Activated naive CD4-positive, alpha-beta T cell treated with anti-CD3 and anti-CD28 coated beads, Interleukin-2, amount 50 U/mL, for 24 hours (primary cell): ENCODE results near the gene ZMIZ1.
A peak's percentile ranks its signal among the peaks of the same experiment; 100 is the strongest.

ENCODE experiments used
- H3K27ac Mint-ChIP-seq: one replicate; pipeline ENCODE4 v1.8.0; 2021; ENCODE audit warnings: mild to moderate bottlenecking, mixed read lengths
- H3K27me3 Mint-ChIP-seq: one replicate; pipeline ENCODE4 v1.8.0; 2021; ENCODE audit warnings: mixed read lengths
- H3K36me3 Mint-ChIP-seq: one replicate; pipeline ENCODE4 v1.8.0; 2021; ENCODE audit warnings: mixed read lengths
- H3K4me1 Mint-ChIP-seq: one replicate; pipeline ENCODE4 v1.8.0; 2021; ENCODE audit warnings: mixed read lengths
- H3K4me3 Mint-ChIP-seq: one replicate; pipeline ENCODE4 v1.8.0; 2021; ENCODE audit warnings: mild to moderate bottlenecking, mixed read lengths
- H3K9me3 Mint-ChIP-seq: one replicate; pipeline ENCODE4 v1.8.0; 2021; ENCODE audit warnings: mixed read lengths

The ZMIZ1 gene

GRCh38 chr10:79055100-79055782 is 13.5 kb upstream of the ZMIZ1 start:
- Mint-ChIP-seq H3K4me1 (peaks cover 29% of the 10 kb centered on the region), H3K27me3 (no peaks in the 10 kb centered on the region), H3K36me3 (no peaks in the 10 kb centered on the region), H3K27ac (no peak overlapping the region), H3K9me3 (no peaks in the 10 kb centered on the region), H3K4me3 (no peak overlapping the region)

- Mint-ChIP-seq H3K4me3 (no peak overlapping the region), H3K27me3 (no peaks in the 10 kb centered on the region), H3K4me1 (peaks cover 22% of the 10 kb centered on the region), H3K9me3 (no peaks in the 10 kb centered on the region), H3K27ac (no peak overlapping the region), H3K36me3 (no peaks in the 10 kb centered on the region)
These were observed 12.9 kb upstream of the ZMIZ1 start for GRCh38 chr10:79055892-79056291.

- H3K9me3 Mint-ChIP-seq: no peaks in the 10 kb centered on the region
These were observed 12.4 kb upstream of the ZMIZ1 start for GRCh38 chr10:79056361-79056735.

GRCh38 chr10:79056736-79057391 is 11.9 kb upstream of the ZMIZ1 start:
- Mint-ChIP-seq H3K36me3 (no peaks in the 10 kb centered on the region), H3K27ac (no peak overlapping the region), H3K4me1 (peaks cover 12% of the 10 kb centered on the region), H3K9me3 (no peaks in the 10 kb centered on the region), H3K27me3 (no peaks in the 10 kb centered on the region), H3K4me3 (no peak overlapping the region)

More at GRCh38 chr10:79056361-79056735, 12.4 kb upstream of the ZMIZ1 start:
- Mint-ChIP-seq H3K4me3 (no peak overlapping the region), H3K4me1 (peaks cover 18% of the 10 kb centered on the region), H3K27me3 (no peaks in the 10 kb centered on the region), H3K36me3 (no peaks in the 10 kb centered on the region), H3K27ac (no peak overlapping the region)

GRCh38 chr10:79057481-79058275 is 11.1 kb upstream of the ZMIZ1 start:
- Mint-ChIP-seq H3K27ac (no peak overlapping the region), H3K9me3 (no peaks in the 10 kb centered on the region), H3K36me3 (no peaks in the 10 kb centered on the region), H3K4me1 (peaks cover 8% of the 10 kb centered on the region), H3K4me3 (no peak overlapping the region), H3K27me3 (no peaks in the 10 kb centered on the region)

GRCh38 chr10:79058899-79059841 is 9.6 kb upstream of the ZMIZ1 start:
- no peaks in the 10 kb centered on the region for H3K27me3 Mint-ChIP-seq
- no peaks in the 10 kb centered on the region for H3K36me3 Mint-ChIP-seq
- H3K4me3 Mint-ChIP-seq: no peak overlapping the region
- H3K9me3 Mint-ChIP-seq: no peaks in the 10 kb centered on the region
- peaks cover 18% of the 10 kb centered on the region for H3K4me1 Mint-ChIP-seq
- H3K27ac Mint-ChIP-seq: peak overlapping the region; percentile 37

GRCh38 chr10:79059859-79060379 is 8.8 kb upstream of the ZMIZ1 start:
- no peaks in the 10 kb centered on the region for H3K36me3 Mint-ChIP-seq
- H3K9me3 Mint-ChIP-seq: no peaks in the 10 kb centered on the region
- peaks cover 21% of the 10 kb centered on the region for H3K4me1 Mint-ChIP-seq
- H3K27ac Mint-ChIP-seq: no peak overlapping the region
- no peak overlapping the region for H3K4me3 Mint-ChIP-seq
- no peaks in the 10 kb centered on the region for H3K27me3 Mint-ChIP-seq

- no peak overlapping the region for H3K27ac Mint-ChIP-seq
- no peaks in the 10 kb centered on the region for H3K9me3 Mint-ChIP-seq
- H3K4me1 Mint-ChIP-seq: peaks cover 29% of the 10 kb centered on the region
- no peak overlapping the region for H3K4me3 Mint-ChIP-seq
- no peaks in the 10 kb centered on the region for H3K27me3 Mint-ChIP-seq
- no peaks in the 10 kb centered on the region for H3K36me3 Mint-ChIP-seq
These were observed 8.0 kb upstream of the ZMIZ1 start for GRCh38 chr10:79060641-79061255.

- Mint-ChIP-seq H3K4me1 (peaks cover 31% of the 10 kb centered on the region), H3K4me3 (no peak overlapping the region), H3K9me3 (no peaks in the 10 kb centered on the region), H3K27ac (no peak overlapping the region), H3K27me3 (no peaks in the 10 kb centered on the region), H3K36me3 (no peaks in the 10 kb centered on the region)
These were observed 7.1 kb upstream of the ZMIZ1 start for GRCh38 chr10:79061441-79062315.

- Mint-ChIP-seq H3K27me3 (no peaks in the 10 kb centered on the region), H3K36me3 (no peaks in the 10 kb centered on the region), H3K4me3 (no peak overlapping the region), H3K9me3 (no peaks in the 10 kb centered on the region), H3K27ac (no peak overlapping the region), H3K4me1 (peaks cover 36% of the 10 kb centered on the region)
These were observed 5.7 kb upstream of the ZMIZ1 start for GRCh38 chr10:79063071-79063491.

GRCh38 chr10:79063661-79064492 is 4.9 kb upstream of the ZMIZ1 start:
- H3K27ac Mint-ChIP-seq: no peak overlapping the region
- H3K36me3 Mint-ChIP-seq: no peaks in the 10 kb centered on the region
- H3K4me3 Mint-ChIP-seq: no peak overlapping the region
- no peaks in the 10 kb centered on the region for H3K9me3 Mint-ChIP-seq
- no peaks in the 10 kb centered on the region for H3K27me3 Mint-ChIP-seq
- H3K4me1 Mint-ChIP-seq: peaks cover 36% of the 10 kb centered on the region

- H3K27ac Mint-ChIP-seq: no peak overlapping the region
These were observed 3.6 kb upstream of the ZMIZ1 start for GRCh38 chr10:79065091-79065551.

GRCh38 chr10:79065853-79066252 is 2.9 kb upstream of the ZMIZ1 start:
- Mint-ChIP-seq H3K4me3 (peak overlapping the region; percentile 28), H3K27ac (peak overlapping the region; percentile 7), H3K4me1 (peaks cover 36% of the 10 kb centered on the region)

More at GRCh38 chr10:79065091-79065551, 3.6 kb upstream of the ZMIZ1 start:
- peaks cover 36% of the 10 kb centered on the region for H3K4me1 Mint-ChIP-seq
- H3K9me3 Mint-ChIP-seq: no peaks in the 10 kb centered on the region
- H3K4me3 Mint-ChIP-seq: no peak overlapping the region
- no peaks in the 10 kb centered on the region for H3K36me3 Mint-ChIP-seq
- no peaks in the 10 kb centered on the region for H3K27me3 Mint-ChIP-seq

More at GRCh38 chr10:79065853-79066252, 2.9 kb upstream of the ZMIZ1 start:
- Mint-ChIP-seq H3K27me3 (no peaks in the 10 kb centered on the region), H3K36me3 (no peaks in the 10 kb centered on the region), H3K9me3 (no peaks in the 10 kb centered on the region)
